ENCODE results near the gene YJEFN3. TPM values are rescaled to one million over a fixed set of nuclear protein-coding genes. Genes with fewer than 3 reads are reported as not detected.

The YJEFN3 gene
- total and polyA plus RNA-seq, 2 of the 8 experiments (the other 6 are each of a cell fraction or from before 2014, with no cell fraction given), result 5.7 to 9.4 TPM

- no peak for TF ChIP-seq CTCF (IDR thresholded peaks at IDR 0.05; ENCODE audit: control extremely low read depth in 1 of 3, insufficient read depth in 1 of 3, low read depth in 1 of 3, low read length in 3 of 3)
- no peak for TF ChIP-seq HDAC6 (IDR thresholded peaks at IDR 0.05; ENCODE audit: low read depth, low read length)
- no peak for TF ChIP-seq KDM4A (IDR thresholded peaks at IDR 0.05; ENCODE audit: low read depth, low read length, severe bottlenecking)
- no peak for TF ChIP-seq EZH2 (IDR thresholded peaks at IDR 0.05; ENCODE audit: low read depth, low read length, severe bottlenecking)
- TF ChIP-seq TBP (IDR thresholded peaks at IDR 0.05; ENCODE audit: low read depth, low read length), result no peak
- TF ChIP-seq BCL11A (IDR thresholded peaks at IDR 0.05; ENCODE audit: low read depth in 2 of 2, low read length in 2 of 2), result no peak
- TF ChIP-seq, protein P1, sequence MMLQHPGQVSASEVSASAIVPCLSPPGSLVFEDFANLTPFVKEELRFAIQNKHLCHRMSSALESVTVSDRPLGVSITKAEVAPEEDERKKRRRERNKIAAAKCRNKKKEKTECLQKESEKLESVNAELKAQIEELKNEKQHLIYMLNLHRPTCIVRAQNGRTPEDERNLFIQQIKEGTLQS (IDR thresholded peaks at IDR 0.05; ENCODE audit: insufficient read depth, low read depth, low read length), result no peak
- TF ChIP-seq SP2 (IDR thresholded peaks at IDR 0.05; ENCODE audit: low read length), result no peak
- no peak for TF ChIP-seq TAF7 (optimal IDR thresholded peaks at IDR 0.05; ENCODE audit: borderline replicate concordance, low read depth, low read length)
- no peak for TF ChIP-seq SRF (IDR thresholded peaks at IDR 0.05; ENCODE audit: low read depth, low read length)
Observed at GRCh38 chr19:19526581-19527370, 1.9 kb upstream of the YJEFN3 start (continued).

Measured in H1 (cell line).